DOHH2 (cell line): ENCODE measurements around the gene CNN3.

Experiments
- H3F3A ChIP-seq: fragments of 200-600 bp; sonication (generic), shearing (Covaris generic); 2 replicates; pipeline ENCODE4 v1.6.0; 2016; ENCODE audit warnings: antibody characterized with exemption, mild to moderate bottlenecking; ENCODE audit not compliant: control insufficient read depth, insufficient read depth
- H3K27ac ChIP-seq: fragments of 200-600 bp; sonication (generic); 2 replicates; pipeline ENCODE4 v1.5.1; 2014; ENCODE audit warnings: low read depth, mild to moderate bottlenecking, low read length, moderate library complexity
- H3K27me3 ChIP-seq: fragments of 200-600 bp; sonication (generic); 2 replicates; pipeline ENCODE4 v1.6.1; 2014; ENCODE audit warnings: mild to moderate bottlenecking, low read length, mixed read lengths; ENCODE audit not compliant: control insufficient read depth
- H3K36me3 ChIP-seq: fragments of 200-600 bp; sonication (generic); 2 replicates; pipeline ENCODE4 v1.6.1; 2014; ENCODE audit warnings: mild to moderate bottlenecking, low read length, moderate library complexity, mixed read lengths; ENCODE audit not compliant: control insufficient read depth
- H3K4me1 ChIP-seq: fragments of 200-600 bp; sonication (generic); 2 replicates; pipeline ENCODE4 v1.6.1; 2014; ENCODE audit warnings: mild to moderate bottlenecking, low read length, mixed read lengths; ENCODE audit not compliant: control insufficient read depth
- H3K4me2 ChIP-seq: fragments of 200-600 bp; sonication (generic); 2 replicates; pipeline ENCODE4 v1.6.0; 2014; ENCODE audit warnings: mild to moderate bottlenecking, low read length, moderate library complexity
- H3K4me3 ChIP-seq: fragments of 200-600 bp; sonication (generic); 2 replicates; pipeline ENCODE4 v1.5.1; 2014; ENCODE audit warnings: mild to moderate bottlenecking, low read length, mixed read lengths
- H3K79me2 ChIP-seq: fragments of 200-600 bp; sonication (generic); 2 replicates; pipeline ENCODE4 v1.6.1; 2014; ENCODE audit warnings: mild to moderate bottlenecking, low read length, mixed read lengths; ENCODE audit not compliant: control insufficient read depth
- H3K9me2 ChIP-seq: fragments of 200-600 bp; sonication (generic); replicated peaks from 2 replicates; pipeline ENCODE4 v1.6.1; 2014; ENCODE audit warnings: mild to moderate bottlenecking, low read length, mixed read lengths; ENCODE audit not compliant: control insufficient read depth
- H3K9me3 ChIP-seq: fragments of 200-600 bp; sonication (generic); 2 replicates; pipeline ENCODE4 v1.6.1; 2014; ENCODE audit warnings: antibody characterized with exemption, low read length, mixed read lengths; ENCODE audit not compliant: control insufficient read depth, insufficient read depth
- H4K20me1 ChIP-seq: fragments of 200-600 bp; sonication (generic); 2 replicates; pipeline ENCODE4 v1.6.0; 2014; ENCODE audit warnings: low read depth, mild to moderate bottlenecking, antibody characterized with exemption, low read length, moderate library complexity; ENCODE audit not compliant: control insufficient read depth, insufficient read depth
- EZH2phosphoT487 ChIP-seq: fragments of 200-600 bp; sonication (generic); IDR thresholded peaks from 2 replicates; pipeline ENCODE4 v1.6.1; 2017; ENCODE audit warnings: borderline replicate concordance, mild to moderate bottlenecking, antibody characterized with exemption, low read length, moderate library complexity, mixed read lengths
- TF ChIP-seq, protein P1 (sequence below): fragments of 200-600 bp; sonication (generic); IDR thresholded peaks from one replicate; pipeline ENCODE4 v1.5.1; 2014; ENCODE audit warnings: antibody characterized with exemption, mild to moderate bottlenecking, low read depth, low read length; ENCODE audit not compliant: poor library complexity, severe bottlenecking

Gene CNN3

DNA sequence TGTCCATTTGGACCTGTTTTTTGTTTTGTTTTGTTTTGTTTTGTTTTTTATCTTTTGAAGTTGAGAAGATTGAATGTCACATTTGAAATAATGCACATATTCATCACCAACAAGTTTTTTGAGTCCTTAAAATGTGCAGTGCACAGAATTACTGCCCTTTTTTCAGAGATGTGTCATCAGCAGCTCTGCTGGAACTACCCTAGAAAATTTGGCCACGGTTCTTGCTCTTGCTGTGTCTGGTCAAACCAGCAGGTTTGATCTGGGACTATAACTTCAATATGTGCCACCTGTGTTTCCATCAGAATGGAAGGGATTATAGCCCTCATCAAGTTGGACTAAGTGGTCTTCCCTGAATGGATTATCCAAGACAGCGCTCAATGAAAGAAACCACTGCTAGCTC, 24.1 kb upstream of the CNN3 start:
- no peak overlapping the region for H3K4me3 ChIP-seq
- H3K4me2 ChIP-seq: no peak overlapping the region
- no peaks in the 10 kb centered on the region for H3K9me3 ChIP-seq
- H3K9me2 ChIP-seq: no peaks in the 10 kb centered on the region
- H3F3A ChIP-seq: no peaks in the 10 kb centered on the region
- TF ChIP-seq EZH2phosphoT487: no peak
- TF ChIP-seq, protein P1, sequence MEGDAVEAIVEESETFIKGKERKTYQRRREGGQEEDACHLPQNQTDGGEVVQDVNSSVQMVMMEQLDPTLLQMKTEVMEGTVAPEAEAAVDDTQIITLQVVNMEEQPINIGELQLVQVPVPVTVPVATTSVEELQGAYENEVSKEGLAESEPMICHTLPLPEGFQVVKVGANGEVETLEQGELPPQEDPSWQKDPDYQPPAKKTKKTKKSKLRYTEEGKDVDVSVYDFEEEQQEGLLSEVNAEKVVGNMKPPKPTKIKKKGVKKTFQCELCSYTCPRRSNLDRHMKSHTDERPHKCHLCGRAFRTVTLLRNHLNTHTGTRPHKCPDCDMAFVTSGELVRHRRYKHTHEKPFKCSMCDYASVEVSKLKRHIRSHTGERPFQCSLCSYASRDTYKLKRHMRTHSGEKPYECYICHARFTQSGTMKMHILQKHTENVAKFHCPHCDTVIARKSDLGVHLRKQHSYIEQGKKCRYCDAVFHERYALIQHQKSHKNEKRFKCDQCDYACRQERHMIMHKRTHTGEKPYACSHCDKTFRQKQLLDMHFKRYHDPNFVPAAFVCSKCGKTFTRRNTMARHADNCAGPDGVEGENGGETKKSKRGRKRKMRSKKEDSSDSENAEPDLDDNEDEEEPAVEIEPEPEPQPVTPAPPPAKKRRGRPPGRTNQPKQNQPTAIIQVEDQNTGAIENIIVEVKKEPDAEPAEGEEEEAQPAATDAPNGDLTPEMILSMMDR: no peak
- no peaks in the 10 kb centered on the region for H3K79me2 ChIP-seq
- H3K36me3 ChIP-seq: no peaks in the 10 kb centered on the region
- H3K27ac ChIP-seq: no peak overlapping the region
- no peaks in the 10 kb centered on the region for H3K27me3 ChIP-seq
- H4K20me1 ChIP-seq: no peaks in the 10 kb centered on the region
- no peaks in the 10 kb centered on the region for H3K4me1 ChIP-seq

DNA sequence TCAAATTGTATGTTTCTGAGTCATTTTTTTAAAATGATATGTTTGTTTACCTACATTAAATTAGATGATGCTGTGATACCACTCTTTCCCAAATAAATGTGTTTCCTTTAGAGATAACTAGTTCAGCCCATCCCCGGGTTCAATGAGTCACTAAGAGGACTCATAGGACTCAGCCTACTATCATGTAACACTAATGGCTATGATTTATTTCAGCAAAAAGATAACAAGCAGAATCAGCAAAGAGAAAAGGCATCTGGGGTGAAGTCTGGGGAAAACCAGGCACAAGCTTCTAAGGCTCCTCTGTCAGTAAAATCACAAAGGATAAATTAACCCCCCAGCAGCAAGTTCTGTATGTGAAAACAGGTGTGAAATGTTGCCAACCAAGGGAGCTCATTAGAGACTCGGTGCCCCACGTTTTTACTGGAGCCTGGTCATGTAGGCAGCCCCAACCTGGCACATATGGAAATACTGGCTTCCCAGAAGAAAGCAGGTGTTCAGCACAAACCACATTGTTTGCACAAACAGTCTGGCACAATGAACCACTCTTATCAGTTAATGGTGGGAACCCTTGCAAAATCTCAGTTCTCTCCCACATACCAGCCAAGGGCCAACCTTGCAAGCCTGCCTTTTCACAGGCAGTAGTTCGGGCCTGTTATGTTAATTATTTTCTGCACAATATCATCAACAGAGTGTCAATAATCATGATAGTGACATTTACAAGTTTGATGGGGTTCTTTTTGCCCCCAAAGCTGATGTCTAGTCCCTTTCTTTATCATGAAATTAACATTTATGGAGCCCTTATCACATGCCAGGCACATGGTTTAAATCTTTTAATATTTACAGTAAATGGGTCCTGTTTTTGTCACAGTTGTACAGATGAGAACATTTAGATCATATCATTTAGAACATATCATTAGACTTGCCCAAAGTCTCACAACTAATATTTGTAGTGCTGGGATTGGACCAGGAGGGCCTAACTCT, 23.1 kb upstream of the CNN3 start:
- Histone ChIP-seq H3K27me3 (peaks cover 4% of the 10 kb centered on the region; the same call in 1 of the 2 replicates), H3K36me3 (no peaks in the 10 kb centered on the region), H3K4me1 (no peaks in the 10 kb centered on the region), H3K4me2 (no peak overlapping the region), H3K9me2 (no peaks in the 10 kb centered on the region), H4K20me1 (no peaks in the 10 kb centered on the region), H3K4me3 (no peak overlapping the region), H3K27ac (no peak overlapping the region), H3F3A (no peaks in the 10 kb centered on the region), H3K79me2 (no peaks in the 10 kb centered on the region), H3K9me3 (no peaks in the 10 kb centered on the region)
- no peak for TF ChIP-seq EZH2phosphoT487
- TF ChIP-seq, protein P1: no peak

DNA sequence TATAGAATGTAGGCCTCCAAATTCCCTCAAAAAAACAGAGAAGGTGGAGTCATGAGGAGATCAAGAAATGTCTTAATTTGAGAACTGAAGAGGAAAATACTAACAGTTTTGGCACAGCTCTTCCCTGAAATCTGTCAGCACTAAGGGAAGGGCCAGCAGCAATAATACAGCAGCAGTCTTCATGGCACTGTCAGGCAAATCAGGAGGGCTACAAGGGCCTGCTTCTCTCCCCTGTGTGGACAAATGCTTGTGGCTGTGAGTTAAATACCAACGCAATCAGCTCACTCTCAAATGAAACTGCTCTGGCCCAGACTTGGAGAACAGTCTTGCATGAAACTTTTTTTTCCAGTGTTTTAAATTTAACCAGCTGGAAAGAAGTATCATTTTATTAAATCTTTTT, 20.5 kb upstream of the CNN3 start:
- H3K4me1 ChIP-seq: no peaks in the 10 kb centered on the region
- TF ChIP-seq, protein P1: no peak
- TF ChIP-seq EZH2phosphoT487: no peak
- H3K79me2 ChIP-seq: no peaks in the 10 kb centered on the region
- H3F3A ChIP-seq: no peaks in the 10 kb centered on the region
- H3K4me3 ChIP-seq: no peak overlapping the region
- H3K9me2 ChIP-seq: no peaks in the 10 kb centered on the region
- H3K27ac ChIP-seq: no peak overlapping the region
- no peak overlapping the region for H3K4me2 ChIP-seq
- no peaks in the 10 kb centered on the region for H4K20me1 ChIP-seq
- H3K27me3 ChIP-seq: peaks cover 10% of the 10 kb centered on the region
- H3K36me3 ChIP-seq: no peaks in the 10 kb centered on the region
- no peaks in the 10 kb centered on the region for H3K9me3 ChIP-seq
